ENCODE measurements around the gene MYBL2.

DNA sequence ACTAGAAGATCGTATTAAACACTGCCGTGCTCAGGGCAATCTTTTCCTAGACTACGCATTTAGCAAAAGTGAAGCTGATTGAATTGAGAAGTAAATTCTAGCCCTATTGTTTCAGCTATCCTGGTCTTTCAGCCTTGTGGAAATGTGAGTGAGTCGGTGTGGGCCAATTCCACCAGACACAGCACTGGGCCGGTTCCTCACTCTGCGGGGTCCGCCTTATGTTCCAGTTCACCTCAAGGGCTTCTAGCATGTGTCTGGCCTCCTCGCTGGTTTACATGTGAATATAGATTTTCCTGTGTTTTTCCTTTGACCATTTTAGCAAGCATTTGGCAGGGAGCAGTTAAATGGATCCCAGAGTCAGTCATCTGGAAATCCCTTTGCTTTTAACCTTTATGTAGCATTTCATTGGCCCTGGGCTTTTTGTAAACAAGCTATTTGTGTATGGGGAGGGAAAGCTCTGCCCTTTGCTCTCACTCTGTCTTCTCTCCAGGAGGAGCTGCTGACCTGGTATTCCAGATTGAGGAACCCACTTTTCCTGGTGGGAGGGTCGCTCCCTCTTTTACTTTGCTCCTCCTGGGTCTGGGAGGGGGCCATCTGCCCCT, 72.3 kb downstream of the MYBL2 start:
- TF ChIP-seq, protein P1, sequence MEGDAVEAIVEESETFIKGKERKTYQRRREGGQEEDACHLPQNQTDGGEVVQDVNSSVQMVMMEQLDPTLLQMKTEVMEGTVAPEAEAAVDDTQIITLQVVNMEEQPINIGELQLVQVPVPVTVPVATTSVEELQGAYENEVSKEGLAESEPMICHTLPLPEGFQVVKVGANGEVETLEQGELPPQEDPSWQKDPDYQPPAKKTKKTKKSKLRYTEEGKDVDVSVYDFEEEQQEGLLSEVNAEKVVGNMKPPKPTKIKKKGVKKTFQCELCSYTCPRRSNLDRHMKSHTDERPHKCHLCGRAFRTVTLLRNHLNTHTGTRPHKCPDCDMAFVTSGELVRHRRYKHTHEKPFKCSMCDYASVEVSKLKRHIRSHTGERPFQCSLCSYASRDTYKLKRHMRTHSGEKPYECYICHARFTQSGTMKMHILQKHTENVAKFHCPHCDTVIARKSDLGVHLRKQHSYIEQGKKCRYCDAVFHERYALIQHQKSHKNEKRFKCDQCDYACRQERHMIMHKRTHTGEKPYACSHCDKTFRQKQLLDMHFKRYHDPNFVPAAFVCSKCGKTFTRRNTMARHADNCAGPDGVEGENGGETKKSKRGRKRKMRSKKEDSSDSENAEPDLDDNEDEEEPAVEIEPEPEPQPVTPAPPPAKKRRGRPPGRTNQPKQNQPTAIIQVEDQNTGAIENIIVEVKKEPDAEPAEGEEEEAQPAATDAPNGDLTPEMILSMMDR (conservative IDR thresholded peaks at IDR 0.05; ENCODE audit: low read depth, low read length): no peak
- TF ChIP-seq EZH2 (IDR thresholded peaks at IDR 0.05; ENCODE audit: low read length, unreplicated experiment): no peak

Data from PC-3 (cell line).